Brain microvascular endothelial cell (primary cell): ENCODE results near the gene DMRT1.
"Not testable (repeated sequence)": the region's sequence is repeated elsewhere in the genome, so short reads cannot be mapped to it uniquely, and the experiment has no call there.

ENCODE experiments used
- DNase-seq: peaks from one replicate; pipeline ENCODE4 v3.0.0-alpha.2; 2020
- H3K27ac ChIP-seq: fragments of 250-450 bp; sonication (Bioruptor Pico); 2 replicates; pipeline ENCODE4 v1.5.1; 2020; ENCODE audit warnings: mild to moderate bottlenecking, moderate library complexity
- H3K27me3 ChIP-seq: fragments of 250-450 bp; sonication (Bioruptor Pico); replicated peaks from 2 replicates; pipeline ENCODE4 v1.5.1; 2020; ENCODE audit warnings: mild to moderate bottlenecking
- H3K36me3 ChIP-seq: fragments of 250-450 bp; sonication (Bioruptor Pico); replicated peaks from 2 replicates; pipeline ENCODE4 v1.5.1; 2020; ENCODE audit warnings: mild to moderate bottlenecking
- H3K4me3 ChIP-seq: 2 replicates; pipeline ENCODE4 v1.5.1; 2011; ENCODE audit warnings: low read depth, mild to moderate bottlenecking, control low read depth, low read length, moderate library complexity
- CTCF ChIP-seq: IDR thresholded peaks from 2 replicates; pipeline ENCODE4 v1.5.1; 2011; ENCODE audit warnings: low read depth, mild to moderate bottlenecking, moderate library complexity, low read length, control low read depth, inconsistent platforms; ENCODE audit errors: missing control alignments
- in situ Hi-C: cut with HindIII; loops from 2 replicates; pipeline ENCODE4 v1.10.0; 2017; ENCODE audit warnings: low sequenced_read_pairs, low pct_ligation_motif_present

DMRT1 gene

GRCh38 chr9:903886-904285 is 62.4 kb downstream of the DMRT1 start:
- in situ Hi-C loops = no loop called here

GRCh38 chr9:905906-906305 is 64.4 kb downstream of the DMRT1 start:
- no peak for DNase-seq
- Histone ChIP-seq H3K36me3 (no peaks in the 10 kb centered on the region), H3K27ac (no peak overlapping the region), H3K4me3 (no peak overlapping the region), H3K27me3 (no peaks in the 10 kb centered on the region)
- in situ Hi-C loops = no loop called here
- no peak for TF ChIP-seq CTCF

More at GRCh38 chr9:903886-904285, 62.4 kb downstream of the DMRT1 start:
- Histone ChIP-seq H3K4me3 (no peak overlapping the region), H3K27me3 (no peaks in the 10 kb centered on the region), H3K27ac (no peak overlapping the region), H3K36me3 (no peaks in the 10 kb centered on the region)
- TF ChIP-seq CTCF = no peak
- DNase-seq = no peak

GRCh38 chr9:908536-909205 is 67.2 kb downstream of the DMRT1 start:
- H3K4me3 ChIP-seq = no peak overlapping the region
- H3K36me3 ChIP-seq = no peaks in the 10 kb centered on the region
- in situ Hi-C loops = no loop called here
- DNase-seq = no peak
- no peak overlapping the region for H3K27ac ChIP-seq
- H3K27me3 ChIP-seq = no peaks in the 10 kb centered on the region
- no peak for TF ChIP-seq CTCF

GRCh38 chr9:911005-911404 is 69.5 kb downstream of the DMRT1 start:
- no peak overlapping the region for H3K4me3 ChIP-seq
- TF ChIP-seq CTCF = no peak
- no peaks in the 10 kb centered on the region for H3K36me3 ChIP-seq
- H3K27me3 ChIP-seq = no peaks in the 10 kb centered on the region
- in situ Hi-C loops = no loop called here
- H3K27ac ChIP-seq = no peak overlapping the region
- no peak for DNase-seq

- no peak overlapping the region for H3K4me3 ChIP-seq
- H3K36me3 ChIP-seq = no peaks in the 10 kb centered on the region
- TF ChIP-seq CTCF = no peak
- DNase-seq = no peak
- no peaks in the 10 kb centered on the region for H3K27me3 ChIP-seq
- no peak overlapping the region for H3K27ac ChIP-seq
- in situ Hi-C loops = no loop called here
These were observed 71.3 kb downstream of the DMRT1 start for GRCh38 chr9:912776-913175.

- H3K4me3 ChIP-seq, in situ Hi-C loops, H3K27ac ChIP-seq, H3K27me3 ChIP-seq, H3K36me3 ChIP-seq, DNase-seq: not testable (repeated sequence)
These were observed 72.0 kb downstream of the DMRT1 start for GRCh38 chr9:913526-913925.
